SK-N-SH treated with all-trans-retinoic acid at 6 μM for 48 hours (cell line): ENCODE results near the gene LRP11.

Experiments used
- ARNTL ChIP-seq: fragments of 450-650 bp; formaldehyde crosslinking; IDR thresholded peaks from 2 replicates; pipeline ENCODE4 v1.5.0; 2020; ENCODE audit warnings: low read depth, mild to moderate bottlenecking, moderate library complexity, borderline replicate concordance
- BACH2 ChIP-seq: fragments of 250-450 bp; sonication (Bioruptor Pico); IDR thresholded peaks from 2 replicates; pipeline ENCODE4 v1.9.0; 2021; ENCODE audit warnings: mild to moderate bottlenecking, borderline replicate concordance
- CREB5 ChIP-seq: fragments of 250-450 bp; sonication (Bioruptor Pico); IDR thresholded peaks from 2 replicates; pipeline ENCODE4 v1.5.1; 2020; ENCODE audit warnings: low read depth, mild to moderate bottlenecking, moderate library complexity
- ISL1 ChIP-seq: fragments of 250-450 bp; sonication (Bioruptor Pico); IDR thresholded peaks from 2 replicates; pipeline ENCODE4 v2.1.2; 2022; ENCODE audit warnings: mild to moderate bottlenecking, moderate library complexity
- PPARA ChIP-seq: fragments of 250-450 bp; sonication (Bioruptor Pico); IDR thresholded peaks from 2 replicates; pipeline ENCODE4 v1.5.0; 2020; ENCODE audit warnings: mild to moderate bottlenecking, borderline replicate concordance
- TCF4 ChIP-seq: fragments of 250-450 bp; sonication (Bioruptor Pico); IDR thresholded peaks from 2 replicates; pipeline ENCODE4 v1.8.0; 2021; ENCODE audit warnings: mild to moderate bottlenecking, moderate library complexity, borderline replicate concordance
- ZFP30 ChIP-seq: fragments of 450-650 bp; formaldehyde crosslinking; IDR thresholded peaks from 2 replicates; pipeline ENCODE4 v1.5.0; 2022; ENCODE audit warnings: mild to moderate bottlenecking, moderate library complexity
- TF ChIP-seq, protein P1 (sequence below): fragments of 250-450 bp; sonication (Bioruptor Pico); IDR thresholded peaks from 2 replicates; pipeline ENCODE4 v1.8.0; 2020; ENCODE audit warnings: mild to moderate bottlenecking, moderate library complexity, borderline replicate concordance
- TF ChIP-seq, protein P2 (sequence below): fragments of 250-450 bp; sonication (Bioruptor Pico); IDR thresholded peaks from 2 replicates; pipeline ENCODE4 v1.8.0; 2021; ENCODE audit warnings: low read depth, mild to moderate bottlenecking, moderate library complexity, borderline replicate concordance

GRCh38 chr6:149831308-149831820, 32.8 kb downstream of the LRP11 start:
- TF ChIP-seq, protein P1, sequence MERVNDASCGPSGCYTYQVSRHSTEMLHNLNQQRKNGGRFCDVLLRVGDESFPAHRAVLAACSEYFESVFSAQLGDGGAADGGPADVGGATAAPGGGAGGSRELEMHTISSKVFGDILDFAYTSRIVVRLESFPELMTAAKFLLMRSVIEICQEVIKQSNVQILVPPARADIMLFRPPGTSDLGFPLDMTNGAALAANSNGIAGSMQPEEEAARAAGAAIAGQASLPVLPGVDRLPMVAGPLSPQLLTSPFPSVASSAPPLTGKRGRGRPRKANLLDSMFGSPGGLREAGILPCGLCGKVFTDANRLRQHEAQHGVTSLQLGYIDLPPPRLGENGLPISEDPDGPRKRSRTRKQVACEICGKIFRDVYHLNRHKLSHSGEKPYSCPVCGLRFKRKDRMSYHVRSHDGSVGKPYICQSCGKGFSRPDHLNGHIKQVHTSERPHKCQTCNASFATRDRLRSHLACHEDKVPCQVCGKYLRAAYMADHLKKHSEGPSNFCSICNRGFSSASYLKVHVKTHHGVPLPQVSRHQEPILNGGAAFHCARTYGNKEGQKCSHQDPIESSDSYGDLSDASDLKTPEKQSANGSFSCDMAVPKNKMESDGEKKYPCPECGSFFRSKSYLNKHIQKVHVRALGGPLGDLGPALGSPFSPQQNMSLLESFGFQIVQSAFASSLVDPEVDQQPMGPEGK (CRISPR knock-in tag) = no peak
- no peak for TF ChIP-seq BACH2
- TF ChIP-seq PPARA = no peak
- TF ChIP-seq CREB5 (CRISPR knock-in tag) = no peak
- TF ChIP-seq TCF4 (CRISPR knock-in tag) = no peak
- no peak for TF ChIP-seq ZFP30
- TF ChIP-seq ARNTL = no peak
- TF ChIP-seq, protein P2, sequence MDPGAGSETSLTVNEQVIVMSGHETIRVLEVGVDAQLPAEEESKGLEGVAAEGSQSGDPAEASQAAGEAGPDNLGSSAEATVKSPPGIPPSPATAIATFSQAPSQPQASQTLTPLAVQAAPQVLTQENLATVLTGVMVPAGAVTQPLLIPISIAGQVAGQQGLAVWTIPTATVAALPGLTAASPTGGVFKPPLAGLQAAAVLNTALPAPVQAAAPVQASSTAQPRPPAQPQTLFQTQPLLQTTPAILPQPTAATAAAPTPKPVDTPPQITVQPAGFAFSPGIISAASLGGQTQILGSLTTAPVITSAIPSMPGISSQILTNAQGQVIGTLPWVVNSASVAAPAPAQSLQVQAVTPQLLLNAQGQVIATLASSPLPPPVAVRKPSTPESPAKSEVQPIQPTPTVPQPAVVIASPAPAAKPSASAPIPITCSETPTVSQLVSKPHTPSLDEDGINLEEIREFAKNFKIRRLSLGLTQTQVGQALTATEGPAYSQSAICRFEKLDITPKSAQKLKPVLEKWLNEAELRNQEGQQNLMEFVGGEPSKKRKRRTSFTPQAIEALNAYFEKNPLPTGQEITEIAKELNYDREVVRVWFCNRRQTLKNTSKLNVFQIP = no peak
- TF ChIP-seq ISL1 (CRISPR knock-in tag) = no peak
